Activated naive CD4-positive, alpha-beta T cell treated with anti-CD3 and anti-CD28 coated beads, Interleukin-2, amount 50 U/mL, for 24 hours (primary cell): Measurements from ENCODE around the gene IFIH1.

Experiments used
- H3K27ac Mint-ChIP-seq: one replicate; pipeline ENCODE4 v1.8.0; 2021; ENCODE audit warnings: mild to moderate bottlenecking, mixed read lengths
- H3K27me3 Mint-ChIP-seq: one replicate; pipeline ENCODE4 v1.8.0; 2021; ENCODE audit warnings: mixed read lengths
- H3K36me3 Mint-ChIP-seq: one replicate; pipeline ENCODE4 v1.8.0; 2021; ENCODE audit warnings: mixed read lengths
- H3K4me1 Mint-ChIP-seq: one replicate; pipeline ENCODE4 v1.8.0; 2021; ENCODE audit warnings: mixed read lengths
- H3K4me3 Mint-ChIP-seq: one replicate; pipeline ENCODE4 v1.8.0; 2021; ENCODE audit warnings: mild to moderate bottlenecking, mixed read lengths
- H3K9me3 Mint-ChIP-seq: one replicate; pipeline ENCODE4 v1.8.0; 2021; ENCODE audit warnings: mixed read lengths

The IFIH1 gene

GRCh38 chr2:162220368-162220767 is 98.1 kb downstream of the IFIH1 start:
- H3K27ac Mint-ChIP-seq = no peak overlapping the region
- H3K27me3 Mint-ChIP-seq = peaks cover 12% of the 10 kb centered on the region
- no peaks in the 10 kb centered on the region for H3K36me3 Mint-ChIP-seq
- no peak overlapping the region for H3K4me3 Mint-ChIP-seq
- H3K9me3 Mint-ChIP-seq = no peaks in the 10 kb centered on the region
- no peaks in the 10 kb centered on the region for H3K4me1 Mint-ChIP-seq

DNA sequence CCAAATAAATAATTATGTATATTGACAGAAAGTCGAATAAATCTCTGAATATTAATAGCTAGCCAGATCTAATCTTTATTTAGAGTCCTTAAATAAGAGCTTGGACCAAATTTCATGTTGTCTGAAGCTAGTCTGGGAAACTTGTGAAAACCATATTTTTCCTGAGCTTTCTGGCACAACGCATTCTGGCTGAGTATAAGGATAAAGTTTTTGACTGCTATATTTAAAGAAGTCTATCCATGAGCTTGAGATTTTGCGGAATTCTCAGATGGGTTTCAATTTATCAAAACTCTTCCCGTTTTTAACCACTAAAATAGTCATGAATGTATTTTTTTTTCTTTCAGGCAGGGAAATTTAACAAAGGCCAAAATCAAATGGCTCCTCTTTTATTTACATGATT is 99.1 kb downstream of the IFIH1 start:
- no peaks in the 10 kb centered on the region for H3K4me1 Mint-ChIP-seq
- peaks cover 12% of the 10 kb centered on the region for H3K27me3 Mint-ChIP-seq
- H3K4me3 Mint-ChIP-seq = no peak overlapping the region

GRCh38 chr2:162217598-162217997 is 100.9 kb downstream of the IFIH1 start:
- Mint-ChIP-seq H3K4me1 (no peaks in the 10 kb centered on the region), H3K36me3 (no peaks in the 10 kb centered on the region), H3K27me3 (peaks cover 11% of the 10 kb centered on the region), H3K9me3 (no peaks in the 10 kb centered on the region), H3K27ac (no peak overlapping the region), H3K4me3 (no peak overlapping the region)

More for the DNA sequence above, 99.1 kb downstream of the IFIH1 start:
- no peak overlapping the region for H3K27ac Mint-ChIP-seq
- H3K9me3 Mint-ChIP-seq = no peaks in the 10 kb centered on the region
- no peaks in the 10 kb centered on the region for H3K36me3 Mint-ChIP-seq
